Activated naive CD4-positive, alpha-beta T cell (primary cell): ENCODE measurements around the gene CTIF.

Source experiments
- DNase-seq, 4 experiments: peaks; one replicate each; lab custom pipeline; 2025; lab: John Stamatoyannopoulos, UW

Gene CTIF

DNA sequence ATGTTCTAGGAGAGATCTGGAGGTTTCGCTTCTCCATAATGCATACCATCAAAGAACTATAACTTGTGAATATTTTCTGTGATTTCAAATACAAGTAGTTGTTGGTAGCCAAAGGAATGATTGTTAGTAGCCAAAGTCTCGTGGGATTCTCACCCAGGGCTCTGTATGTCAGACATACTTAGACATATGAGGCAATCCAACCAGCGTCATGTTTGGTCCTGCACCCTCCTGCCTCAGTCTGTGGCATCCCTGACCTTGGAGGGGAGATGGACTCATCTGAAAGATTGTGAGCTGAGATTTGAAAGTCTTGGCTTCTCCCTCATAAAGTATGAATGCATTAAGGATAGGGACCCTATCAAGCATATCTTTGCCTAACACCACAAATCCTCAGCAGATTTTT lies 81.2 kb downstream of the CTIF start:
- no peak for DNase-seq

- no peak for DNase-seq
These were observed 82.4 kb downstream of the CTIF start for GRCh38 chr18:48621240-48621639.

- DNase-seq = no peak
These were observed 83.2 kb downstream of the CTIF start for GRCh38 chr18:48621815-48622555.

GRCh38 chr18:48622911-48623431 lies 84.1 kb downstream of the CTIF start:
- no peak for DNase-seq

DNA sequence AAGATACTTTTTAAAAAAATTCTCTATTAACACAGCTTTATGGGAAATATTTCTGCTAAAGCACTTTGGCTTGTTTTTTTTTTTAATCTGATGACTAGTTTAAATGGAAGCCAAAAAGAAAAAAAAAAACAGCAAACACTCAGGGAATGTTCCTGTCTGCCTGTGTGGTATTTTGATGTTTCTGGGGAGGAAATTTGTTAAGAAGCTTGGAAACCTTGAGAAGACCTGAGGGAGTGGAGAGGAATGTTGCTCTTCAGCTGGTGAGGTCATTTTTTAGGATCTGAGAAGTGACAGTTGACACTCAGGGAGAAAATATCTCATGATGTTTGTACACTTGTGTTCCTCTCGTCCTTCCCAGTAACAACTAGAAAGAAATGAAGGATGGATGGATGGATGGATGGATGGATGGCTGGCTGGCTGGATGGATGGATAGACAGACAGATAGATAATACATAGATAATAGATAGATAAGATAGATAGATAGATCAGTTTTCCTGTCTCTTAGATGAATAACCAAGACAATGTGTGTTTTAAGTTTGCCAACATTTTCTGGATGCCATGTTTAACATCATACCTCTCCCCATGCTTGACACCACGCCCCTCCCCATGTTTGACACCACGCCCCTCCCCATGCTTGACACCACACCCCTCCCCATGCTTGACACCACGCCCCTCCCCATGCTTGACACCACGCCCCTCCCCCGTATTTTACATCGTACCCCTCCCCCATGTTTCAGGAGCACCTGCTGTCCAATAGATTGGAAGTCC lies 84.8 kb downstream of the CTIF start:
- DNase-seq = no peak

DNA sequence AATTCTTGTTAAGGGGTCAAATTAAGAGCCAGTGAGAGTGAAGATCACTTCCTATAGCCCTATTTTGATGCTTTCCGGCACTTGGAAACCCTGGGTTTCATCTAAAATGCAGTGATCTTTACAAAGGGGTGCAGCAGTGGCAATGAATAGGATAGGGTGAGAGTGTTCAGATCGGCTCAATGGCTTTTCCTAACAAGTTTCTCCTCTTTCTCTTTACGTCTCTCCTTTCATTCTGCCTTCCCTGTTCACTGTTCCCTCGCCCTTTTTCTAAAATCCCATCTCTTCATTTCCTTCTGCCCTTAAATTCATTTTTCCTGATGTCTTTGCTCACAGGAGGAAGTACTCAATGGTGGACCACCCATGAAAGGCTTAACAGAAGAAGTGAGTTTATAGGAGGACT lies 86.0 kb downstream of the CTIF start:
- DNase-seq = no peak

- DNase-seq = no peak
These were observed 88.4 kb downstream of the CTIF start for GRCh38 chr18:48627216-48627615.

DNA sequence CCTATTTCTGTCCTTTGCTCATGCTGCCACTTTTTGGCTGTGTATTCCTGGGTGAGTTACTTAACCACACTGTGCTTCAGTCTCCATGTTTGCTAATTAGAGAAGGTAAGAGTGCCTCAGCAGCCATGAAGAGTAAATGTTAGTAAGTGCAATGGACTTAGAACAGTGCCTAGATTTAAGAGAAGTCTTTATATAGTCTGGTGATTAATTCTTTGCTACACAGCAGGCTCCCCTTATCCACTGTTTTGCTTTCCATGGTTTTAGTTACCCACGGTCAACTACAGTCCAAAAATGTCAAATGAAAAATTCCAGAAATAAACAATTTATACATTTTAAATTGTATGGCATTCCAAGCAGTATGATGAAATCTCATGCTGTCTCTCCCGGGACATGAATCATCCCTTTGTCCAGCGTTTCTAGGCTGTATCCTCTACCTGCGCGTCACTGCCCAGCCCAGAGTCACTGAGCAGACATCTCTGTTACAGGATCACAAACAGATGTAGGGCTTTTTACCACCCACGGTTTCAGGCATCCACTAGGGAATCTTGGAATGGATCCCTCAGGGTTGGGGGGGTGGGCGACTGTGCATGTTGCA lies 91.0 kb downstream of the CTIF start:
- DNase-seq = no peak

- no peak for DNase-seq
These were observed 93.0 kb downstream of the CTIF start for GRCh38 chr18:48631851-48632250.

- no peak for DNase-seq
These were observed 93.9 kb downstream of the CTIF start for GRCh38 chr18:48632676-48633257.

DNA sequence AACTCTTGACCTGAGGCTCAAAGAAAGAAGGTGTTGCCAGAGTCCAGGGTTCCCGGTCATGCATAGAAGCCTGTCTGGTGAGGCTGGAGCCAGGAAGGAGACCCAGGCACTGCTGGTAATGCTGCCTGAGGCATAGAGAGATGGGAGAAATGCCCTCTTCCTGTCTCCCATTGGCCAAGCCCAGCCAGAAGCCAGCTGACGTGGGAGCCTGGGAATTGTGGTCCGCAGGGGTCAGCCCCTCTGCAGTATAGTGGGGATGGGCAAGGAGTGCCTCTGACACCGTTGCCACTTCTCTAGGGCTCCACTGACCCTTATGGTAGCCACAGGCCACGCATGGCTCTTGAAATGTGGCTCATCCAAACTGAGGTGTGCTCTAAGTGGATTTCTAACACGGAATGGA lies 95.7 kb downstream of the CTIF start:
- no peak for DNase-seq

- no peak for DNase-seq
These were observed 96.1 kb downstream of the CTIF start for GRCh38 chr18:48634975-48635374.

DNA sequence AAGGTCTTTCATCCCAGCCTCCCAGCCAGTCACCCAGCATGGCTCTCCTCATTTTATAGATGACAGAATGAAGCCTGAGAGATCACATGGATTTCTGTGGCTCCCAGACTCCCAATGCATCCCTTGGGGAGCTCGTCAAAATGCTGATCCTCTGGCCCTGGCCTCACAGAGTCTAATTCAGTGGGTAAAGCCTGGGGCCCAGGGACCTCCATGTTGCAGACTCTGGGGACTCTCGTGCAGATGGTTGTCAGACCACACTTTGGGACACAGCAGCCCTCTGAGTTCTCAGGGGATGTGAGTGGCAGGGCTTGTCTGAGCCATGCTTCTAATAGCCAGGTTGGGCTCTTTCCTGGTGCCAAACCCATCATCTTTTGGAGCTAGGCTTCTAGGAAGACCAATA lies 97.0 kb downstream of the CTIF start:
- no peak for DNase-seq

DNA sequence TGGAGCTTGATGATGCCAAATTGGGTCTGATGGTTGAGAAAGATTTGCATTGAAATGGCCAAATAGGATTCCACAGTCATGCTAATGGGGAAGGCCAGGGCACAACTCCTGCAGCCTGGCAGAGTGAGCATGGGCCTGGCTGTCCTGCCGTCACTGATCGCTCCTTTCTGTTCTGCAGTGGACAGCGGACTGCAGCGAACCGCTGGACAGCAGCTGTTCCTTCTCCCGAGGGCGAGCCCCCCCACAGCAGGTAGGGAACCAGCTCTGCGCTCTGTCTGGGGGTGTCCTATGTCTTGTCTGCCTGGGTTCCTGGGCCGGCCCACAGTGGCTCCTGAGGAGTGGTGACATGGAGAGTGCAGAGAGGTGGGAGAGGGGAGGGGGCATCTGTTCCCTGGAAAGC lies 97.6 kb downstream of the CTIF start:
- no peak for DNase-seq

- no peak for DNase-seq
These were observed 98.5 kb downstream of the CTIF start for GRCh38 chr18:48637081-48637990.

GRCh38 chr18:48638451-48638850 lies 99.6 kb downstream of the CTIF start:
- DNase-seq = no peak

DNA sequence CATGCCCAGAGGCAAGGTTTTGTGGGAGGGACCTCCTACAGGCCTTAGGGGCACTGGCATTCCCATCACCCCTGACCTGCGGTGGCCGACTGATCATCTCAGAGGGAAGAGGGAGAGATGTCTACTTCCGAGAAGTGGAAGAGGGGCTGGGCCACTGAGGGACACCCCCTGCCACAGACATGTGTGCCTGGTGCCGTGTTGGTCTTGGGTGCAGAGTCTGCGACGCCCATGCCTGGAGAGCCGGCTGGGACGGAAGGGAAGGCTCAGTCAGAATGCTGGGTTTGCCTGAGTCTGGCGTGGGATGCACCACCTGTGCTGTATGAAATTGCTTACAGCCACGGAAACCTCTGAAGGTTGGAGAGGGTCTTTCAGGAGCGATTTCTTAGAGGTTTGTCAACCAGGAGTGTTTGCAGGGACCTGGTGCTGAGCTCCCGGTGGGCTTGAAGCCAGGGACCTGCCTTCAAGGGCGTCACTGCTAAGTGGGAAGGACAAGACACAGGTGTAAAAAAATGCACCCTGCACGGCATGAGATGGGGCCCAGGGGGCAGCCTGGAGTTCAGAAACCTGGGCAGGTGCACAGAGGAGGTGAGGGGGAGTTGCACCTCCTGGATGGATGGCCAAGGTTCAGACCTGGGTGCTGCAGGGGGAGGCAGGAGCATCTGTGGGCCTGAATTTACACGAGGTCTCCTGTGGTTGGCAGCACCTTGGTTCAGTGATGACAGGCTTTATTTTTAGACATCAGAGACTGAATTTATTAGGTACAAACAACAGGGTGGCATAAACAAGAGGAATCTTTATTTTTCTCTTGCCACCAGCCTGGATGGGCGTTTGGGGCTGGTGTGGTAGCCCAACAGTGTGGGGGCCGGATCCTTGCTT lies 100.3 kb downstream of the CTIF start:
- no peak for DNase-seq

- no peak for DNase-seq
These were observed 101.1 kb downstream of the CTIF start for GRCh38 chr18:48639772-48640432.

DNA sequence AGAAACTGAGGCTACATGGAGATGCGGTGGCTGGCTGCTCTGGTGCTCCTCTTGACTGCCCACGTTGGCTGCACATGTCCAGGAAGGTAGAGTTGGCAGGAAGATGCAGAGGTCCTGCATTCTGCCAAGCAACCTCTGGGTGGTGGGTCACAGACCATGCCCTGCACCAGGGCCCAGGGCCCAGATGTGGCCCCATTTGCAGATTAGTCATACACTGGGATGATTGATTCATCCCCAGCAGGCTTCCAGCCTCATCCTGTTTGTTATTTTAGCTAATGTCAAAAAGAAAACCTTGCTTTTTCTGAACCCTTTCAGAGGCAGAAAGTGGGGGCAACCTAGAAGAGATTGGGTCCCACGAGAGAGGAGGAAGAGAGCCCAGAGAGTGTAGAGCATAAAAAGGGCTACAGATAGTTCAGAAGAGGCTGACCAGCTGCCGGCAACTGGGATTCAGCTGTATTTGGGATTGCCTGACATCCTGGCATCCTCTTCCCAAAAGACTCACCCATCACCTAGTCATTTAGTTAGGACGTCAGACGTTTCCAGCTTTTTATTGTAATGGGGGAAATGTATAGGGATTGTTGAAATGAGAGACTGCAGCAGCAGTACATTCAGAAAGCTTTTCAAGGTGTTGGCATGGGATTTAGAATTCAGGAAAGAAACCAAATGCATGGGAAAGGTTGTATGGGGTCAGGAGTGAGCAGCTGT lies 101.9 kb downstream of the CTIF start:
- no peak for DNase-seq
